HG03095 (cell line): ENCODE results near the gene PRPSAP1.

Source experiments
- ATAC-seq: cut with Tn5 transposase; IDR thresholded peaks from one replicate; pipeline ENCODE4 v1.9.1; 2021; ENCODE audit warnings: moderate library complexity; ENCODE audit not compliant: unreplicated experiment

PRPSAP1 gene, protein sequence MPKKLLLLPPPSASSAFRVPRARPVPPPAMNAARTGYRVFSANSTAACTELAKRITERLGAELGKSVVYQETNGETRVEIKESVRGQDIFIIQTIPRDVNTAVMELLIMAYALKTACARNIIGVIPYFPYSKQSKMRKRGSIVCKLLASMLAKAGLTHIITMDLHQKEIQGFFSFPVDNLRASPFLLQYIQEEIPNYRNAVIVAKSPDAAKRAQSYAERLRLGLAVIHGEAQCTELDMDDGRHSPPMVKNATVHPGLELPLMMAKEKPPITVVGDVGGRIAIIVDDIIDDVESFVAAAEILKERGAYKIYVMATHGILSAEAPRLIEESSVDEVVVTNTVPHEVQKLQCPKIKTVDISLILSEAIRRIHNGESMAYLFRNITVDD

GRCh38 chr17:76353599-76354316 is at the start of gene PRPSAP1:
Gene PRPSAP1, minus strand, starts transcription at chr17:76353916. Its CDS starts 213 bp downstream, at chr17:76353703.
- peak; percentile 78 for ATAC-seq

DNA sequence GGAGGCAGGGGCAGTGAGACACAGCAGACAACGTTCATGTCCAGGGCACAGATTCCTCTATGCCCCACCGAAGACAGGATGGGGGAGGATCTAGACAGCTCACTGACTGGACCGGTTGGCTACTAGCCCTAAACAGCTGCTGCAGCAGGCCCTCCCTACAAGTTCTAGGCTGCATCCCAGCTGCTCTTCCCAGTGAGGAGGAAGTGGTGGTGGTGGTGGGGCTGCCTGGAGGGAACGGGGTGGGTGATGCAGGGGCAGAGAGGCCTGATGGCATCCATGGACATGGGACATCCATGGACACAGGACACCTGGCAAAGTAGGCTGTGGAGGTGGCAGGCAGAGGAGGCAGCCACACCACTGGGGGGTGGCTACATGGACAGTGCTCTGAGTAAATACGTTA is 49.0 kb upstream of the PRPSAP1 start:
- no peak for ATAC-seq

GRCh38 chr17:76399175-76400172 is 45.8 kb upstream of the PRPSAP1 start:
- no peak for ATAC-seq

DNA sequence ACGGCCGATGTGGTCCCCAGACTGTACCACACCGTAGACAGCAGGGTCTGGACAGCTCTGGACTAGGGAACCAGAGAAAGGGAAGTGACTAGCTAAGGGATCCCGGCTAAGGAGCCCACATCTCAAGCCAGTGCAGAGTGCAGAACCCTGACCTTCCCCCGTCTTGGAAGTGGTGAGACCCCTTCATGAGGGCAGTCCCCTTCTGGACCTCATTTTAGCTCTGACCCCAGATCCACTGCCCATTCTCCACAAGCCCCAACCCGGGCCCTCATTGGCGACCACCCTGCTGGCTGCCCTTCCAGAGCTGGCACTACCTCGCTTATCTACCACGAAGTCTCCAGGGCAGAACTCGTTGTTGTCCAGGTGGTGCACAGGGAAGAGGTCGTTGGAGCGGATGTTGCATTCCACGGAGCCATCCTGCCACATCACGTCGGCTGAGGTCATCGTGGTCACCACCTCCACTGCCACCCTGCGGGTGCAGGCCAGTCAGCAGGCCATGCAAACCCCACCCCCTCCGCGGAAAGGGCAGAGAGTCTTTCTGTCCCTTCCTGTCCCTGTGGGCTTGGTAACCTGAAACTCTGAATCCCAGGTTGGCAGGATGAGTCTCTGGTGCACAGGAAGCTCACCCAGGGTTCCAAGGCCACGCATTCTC is 44.9 kb upstream of the PRPSAP1 start:
- no peak for ATAC-seq

GRCh38 chr17:76397687-76398522 is 44.2 kb upstream of the PRPSAP1 start:
- no peak for ATAC-seq

- no peak for ATAC-seq
Observed at GRCh38 chr17:76397184-76397583, 43.5 kb upstream of the PRPSAP1 start.

DNA sequence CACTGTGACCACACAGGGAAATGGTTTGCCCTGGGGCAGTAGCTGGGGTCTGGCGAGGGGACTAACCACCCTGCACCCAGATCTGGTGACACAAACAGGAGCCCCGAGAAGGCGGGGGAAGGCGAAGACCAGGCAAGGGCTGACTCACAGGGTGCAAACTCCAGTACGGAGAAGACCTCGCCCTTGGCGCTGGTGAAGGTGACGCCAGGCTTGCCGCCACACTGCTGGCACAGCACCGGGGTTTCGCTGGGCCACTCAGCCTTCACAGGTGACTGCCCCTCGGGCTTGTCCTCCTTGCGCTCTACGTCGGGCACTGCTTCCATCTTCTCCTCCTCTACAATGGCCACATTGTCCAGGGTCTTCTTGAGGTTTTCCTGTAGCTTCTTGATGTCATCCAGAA is 42.3 kb upstream of the PRPSAP1 start:
- ATAC-seq, result no peak

GRCh38 chr17:76394166-76394565 is 40.5 kb upstream of the PRPSAP1 start:
- ATAC-seq, result no peak

DNA sequence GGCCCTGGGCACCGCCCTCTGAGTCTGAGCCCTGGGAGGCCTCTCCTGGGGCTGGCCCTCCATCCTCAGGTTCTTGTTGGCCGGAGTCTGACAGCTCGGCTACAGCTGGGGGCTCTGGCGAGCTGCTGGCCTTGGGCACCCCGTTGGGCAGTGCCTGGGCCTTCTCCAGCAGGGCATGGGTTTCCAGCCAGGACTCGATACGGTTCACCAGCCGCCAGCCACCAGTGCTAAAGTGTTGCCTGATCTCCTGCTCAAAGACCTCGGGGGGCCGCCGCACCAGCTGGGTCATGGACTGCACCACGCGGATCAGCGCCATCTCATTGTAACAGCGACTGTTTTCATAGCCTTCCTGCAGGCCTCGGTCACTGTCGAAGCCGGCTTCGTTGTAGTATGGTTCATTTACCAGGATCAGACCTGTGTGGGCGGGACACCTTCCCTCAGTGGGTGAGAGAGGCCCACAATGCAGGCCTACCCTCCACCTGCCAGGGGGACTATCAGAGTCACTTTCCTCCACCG is 37.5 kb upstream of the PRPSAP1 start:
- no peak for ATAC-seq

GRCh38 chr17:76390003-76390421 is 36.3 kb upstream of the PRPSAP1 start:
- no peak for ATAC-seq

DNA sequence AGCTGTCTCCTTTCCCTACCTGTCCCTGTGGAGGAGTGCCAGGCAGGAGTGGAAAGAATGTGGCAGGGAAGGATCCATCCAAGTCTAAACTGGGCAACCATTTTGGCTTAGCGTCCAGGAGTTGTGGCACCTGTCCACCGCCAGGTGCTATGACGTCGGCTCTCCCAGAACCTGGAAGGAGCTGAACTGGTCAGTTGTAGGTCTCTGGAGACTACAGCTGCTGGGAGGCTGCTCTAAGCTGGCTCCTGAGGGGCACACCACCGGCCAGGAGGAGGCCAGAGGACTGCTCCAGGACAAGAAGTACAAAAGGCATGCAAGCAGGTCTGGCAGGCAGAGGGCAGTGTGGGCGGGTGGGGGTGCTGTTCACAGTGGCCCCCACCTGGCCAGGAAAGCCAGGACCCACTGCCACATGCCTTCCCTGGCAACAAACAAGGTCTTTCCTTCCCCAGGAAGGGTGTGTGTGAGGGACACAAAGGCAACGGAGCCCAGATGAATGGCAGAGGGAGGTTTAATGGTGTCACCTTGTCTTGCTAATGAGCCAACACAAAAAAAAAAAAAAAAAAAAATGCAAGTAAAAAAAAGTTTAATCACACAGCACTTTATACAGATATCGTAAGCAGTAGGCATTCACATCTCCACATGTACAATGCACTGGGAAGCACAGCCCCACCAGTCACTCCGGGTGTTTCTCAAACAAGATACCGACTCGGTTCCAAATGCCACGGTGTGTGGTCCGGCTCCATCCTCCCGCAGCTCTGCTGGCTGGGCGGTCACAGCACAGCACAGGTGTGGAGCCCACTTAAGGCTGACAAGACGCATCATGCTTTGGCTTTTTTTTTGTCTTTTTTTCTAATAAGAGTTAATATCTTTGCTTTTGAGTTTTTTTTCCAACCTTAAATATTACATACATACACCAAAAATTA is 35.5 kb upstream of the PRPSAP1 start:
- no peak for ATAC-seq

GRCh38 chr17:76386966-76387765 is 33.5 kb upstream of the PRPSAP1 start:
- no peak for ATAC-seq

DNA sequence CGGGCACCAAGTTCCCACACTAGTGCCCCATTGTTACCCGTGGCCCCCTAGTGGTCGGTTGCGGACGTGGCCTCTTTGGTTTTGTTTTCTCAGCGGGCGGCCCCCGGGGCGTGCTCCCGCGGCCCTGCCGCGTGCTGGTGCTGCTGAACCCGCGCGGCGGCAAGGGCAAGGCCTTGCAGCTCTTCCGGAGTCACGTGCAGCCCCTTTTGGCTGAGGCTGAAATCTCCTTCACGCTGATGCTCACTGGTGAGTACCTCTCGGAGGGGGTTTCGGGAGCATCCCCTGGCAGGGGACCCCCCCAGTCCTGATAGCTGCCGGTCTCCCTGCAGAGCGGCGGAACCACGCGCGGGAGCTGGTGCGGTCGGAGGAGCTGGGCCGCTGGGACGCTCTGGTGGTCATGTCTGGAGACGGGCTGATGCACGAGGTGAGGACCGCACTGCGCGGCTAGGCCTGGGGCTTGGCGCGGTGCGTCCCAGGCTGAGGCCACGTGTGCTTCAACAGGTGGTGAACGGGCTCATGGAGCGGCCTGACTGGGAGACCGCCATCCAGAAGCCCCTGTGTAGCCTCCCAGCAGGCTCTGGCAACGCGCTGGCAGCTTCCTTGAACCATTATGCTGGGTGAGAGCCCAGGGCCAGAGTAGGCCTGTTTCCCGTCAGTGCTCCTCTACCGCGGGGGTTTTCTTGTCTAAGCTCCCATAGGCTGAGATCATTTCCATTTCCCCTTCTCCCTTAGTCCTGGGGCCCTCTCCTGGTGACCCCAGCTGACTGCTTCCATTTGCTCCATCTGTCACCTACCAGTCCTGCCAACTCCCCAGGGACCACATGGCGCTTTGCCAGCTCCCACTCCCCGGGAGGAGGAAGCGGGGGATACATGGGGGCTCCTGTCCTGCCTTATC is 32.4 kb upstream of the PRPSAP1 start:
- no peak for ATAC-seq

DNA sequence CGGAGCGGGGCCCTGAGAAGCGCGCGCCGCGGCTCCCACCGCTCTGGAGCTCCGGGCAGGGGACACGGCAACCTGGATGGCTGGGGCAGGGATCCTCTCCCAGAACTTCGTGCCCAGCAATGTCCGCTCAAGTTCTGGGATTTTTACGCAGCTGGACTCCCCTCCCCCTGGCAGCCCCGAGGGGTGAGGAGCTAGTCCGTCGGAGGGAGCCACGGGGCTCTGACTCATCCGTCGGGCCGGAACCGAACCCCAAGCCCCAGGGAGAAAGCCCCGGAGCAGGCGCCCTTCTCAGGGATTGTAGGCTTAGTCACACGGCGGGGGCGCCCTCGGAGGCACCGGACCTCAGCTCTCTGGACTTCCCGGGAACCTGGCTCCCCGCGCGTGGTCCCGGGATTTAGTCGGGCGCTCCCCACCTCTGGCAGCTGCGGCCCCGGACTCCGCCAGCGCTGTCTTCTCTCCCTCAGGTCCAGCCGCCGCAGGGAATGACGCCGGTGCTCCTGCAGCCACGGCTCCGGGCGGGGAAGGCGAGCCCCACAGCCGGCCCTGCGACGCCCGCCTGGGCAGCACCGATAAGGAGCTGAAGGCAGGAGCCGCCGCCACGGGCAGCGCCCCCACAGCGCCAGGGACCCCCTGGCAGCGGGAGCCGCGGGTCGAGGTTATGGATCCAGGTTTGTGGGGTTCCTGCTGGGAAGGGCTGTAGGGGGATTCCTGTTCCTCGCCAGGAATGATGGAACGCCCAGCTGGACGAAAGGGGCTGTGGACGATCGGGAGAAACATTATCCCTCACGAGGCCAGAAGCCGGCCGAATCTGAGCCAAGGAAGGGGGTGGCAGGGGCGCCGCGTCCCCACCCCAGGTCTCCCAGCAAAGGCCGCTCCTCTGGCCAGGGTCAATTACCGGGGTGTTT is 31.5 kb upstream of the PRPSAP1 start:
- ATAC-seq, result no peak

- no peak for ATAC-seq
Observed at GRCh38 chr17:76384222-76384986, 30.7 kb upstream of the PRPSAP1 start, which contains the start of gene SPHK1. Gene SPHK1, plus strand, starts transcription at chr17:76384609. Its CDS starts 1,036 bp downstream, at chr17:76385645.
